Dendritic cell treated with granulocyte-macrophage colony-stimulating factor and Interleukin-4, amounts not matched to agents 40 ng/mL and 50 ng/mL, for 4 days (primary cell): Measurements from ENCODE around the gene SFN.
"Not testable (repeated sequence)": the region's sequence is repeated elsewhere in the genome, so short reads cannot be mapped to it uniquely, and the experiment has no call there.

Experiments used
- H3K27ac Mint-ChIP-seq: one replicate; pipeline ENCODE4 v1.8.0; 2022; ENCODE audit warnings: mild to moderate bottlenecking, mixed read lengths
- H3K27me3 Mint-ChIP-seq: one replicate; pipeline ENCODE4 v1.8.0; 2022; ENCODE audit warnings: mild to moderate bottlenecking, mixed read lengths
- H3K36me3 Mint-ChIP-seq: one replicate; pipeline ENCODE4 v1.8.0; 2022; ENCODE audit warnings: low read depth, mixed read lengths
- H3K4me1 Mint-ChIP-seq: one replicate; pipeline ENCODE4 v1.8.0; 2022; ENCODE audit warnings: low read depth, mixed read lengths
- H3K4me3 Mint-ChIP-seq: one replicate; pipeline ENCODE4 v1.8.0; 2022; ENCODE audit warnings: mild to moderate bottlenecking, moderate library complexity, mixed read lengths
- H3K9me3 Mint-ChIP-seq: one replicate; pipeline ENCODE4 v1.8.0; 2022; ENCODE audit warnings: mixed read lengths
- intact Hi-C: fragments of 100-400 bp; cut with micrococcal nuclease; formaldehyde crosslinking; loops from one replicate; pipeline ENCODE4 v1.15.0; 2022

SFN gene

DNA sequence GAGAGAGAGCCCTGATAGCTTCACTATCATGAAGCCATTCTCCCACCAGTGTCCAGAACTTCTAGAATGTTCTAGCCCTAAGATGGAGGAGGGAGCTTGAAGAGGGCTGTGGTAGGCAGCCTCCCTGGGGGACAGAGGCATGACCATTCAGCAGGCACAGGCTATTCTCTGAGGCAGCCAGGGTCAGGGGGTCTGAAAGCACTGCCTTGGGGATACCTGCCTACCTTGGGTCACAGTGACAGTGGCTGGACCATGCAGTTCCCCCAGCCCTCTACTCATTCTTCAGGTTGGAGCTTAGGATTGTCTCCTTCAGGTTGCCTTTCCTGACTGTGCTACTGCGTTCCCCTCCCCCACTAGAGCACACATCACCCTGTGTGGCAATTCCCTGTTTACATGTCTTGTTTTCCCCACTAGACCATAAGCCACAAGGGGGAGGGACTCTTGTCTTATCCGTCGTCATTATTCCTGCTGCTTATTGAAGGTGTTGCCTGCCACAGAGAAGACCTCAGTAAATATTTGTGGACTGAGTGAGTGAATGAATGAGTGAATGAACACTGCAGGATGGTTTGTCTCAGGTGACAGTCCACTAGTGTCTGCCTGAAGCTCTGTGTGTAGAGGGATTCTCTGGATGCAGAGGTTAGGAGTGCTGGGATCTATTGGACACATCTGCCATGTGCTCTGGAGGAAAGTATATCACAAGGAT, 31.3 kb upstream of the SFN start:
- intact Hi-C loops, result no loop called here
- peaks cover 75% of the 10 kb centered on the region for H3K4me1 Mint-ChIP-seq
- H3K9me3 Mint-ChIP-seq, result no peaks in the 10 kb centered on the region
- H3K27ac Mint-ChIP-seq, result no peak overlapping the region
- H3K36me3 Mint-ChIP-seq, result peaks cover 88% of the 10 kb centered on the region
- H3K4me3 Mint-ChIP-seq, result no peak overlapping the region
- no peaks in the 10 kb centered on the region for H3K27me3 Mint-ChIP-seq

GRCh38 chr1:26832249-26832960, 30.5 kb upstream of the SFN start:
- Mint-ChIP-seq H3K4me3 (no peak overlapping the region), H3K36me3 (peaks cover 91% of the 10 kb centered on the region), H3K4me1 (peaks cover 72% of the 10 kb centered on the region), H3K9me3 (no peaks in the 10 kb centered on the region), H3K27me3 (no peaks in the 10 kb centered on the region), H3K27ac (no peak overlapping the region)
- intact Hi-C loops, result no loop called here

- peak overlapping the region; percentile 37 for H3K27ac Mint-ChIP-seq
- peak overlapping the region; percentile 35 for H3K4me3 Mint-ChIP-seq
- H3K4me1 Mint-ChIP-seq, result peaks cover 59% of the 10 kb centered on the region
- intact Hi-C loops, result no loop called here
- H3K36me3 Mint-ChIP-seq, result peaks cover 96% of the 10 kb centered on the region
- no peaks in the 10 kb centered on the region for H3K27me3 Mint-ChIP-seq
- no peaks in the 10 kb centered on the region for H3K9me3 Mint-ChIP-seq
These were observed 29.2 kb upstream of the SFN start for GRCh38 chr1:26833432-26834405.

- H3K4me1 Mint-ChIP-seq, result peaks cover 27% of the 10 kb centered on the region
- H3K27me3 Mint-ChIP-seq, H3K27ac Mint-ChIP-seq, H3K9me3 Mint-ChIP-seq, intact Hi-C loops, H3K4me3 Mint-ChIP-seq: not testable (repeated sequence)
- peaks cover 100% of the 10 kb centered on the region for H3K36me3 Mint-ChIP-seq
These were observed 25.3 kb upstream of the SFN start for GRCh38 chr1:26837665-26838064.

- H3K27ac Mint-ChIP-seq, result peak overlapping the region; percentile 11
- H3K27me3 Mint-ChIP-seq, result no peaks in the 10 kb centered on the region
- no peaks in the 10 kb centered on the region for H3K9me3 Mint-ChIP-seq
- no peak overlapping the region for H3K4me3 Mint-ChIP-seq
- peaks cover 100% of the 10 kb centered on the region for H3K36me3 Mint-ChIP-seq
- H3K4me1 Mint-ChIP-seq, result peaks cover 16% of the 10 kb centered on the region
- intact Hi-C loops, result no loop called here
These were observed 24.2 kb upstream of the SFN start for GRCh38 chr1:26838474-26839338.

- no peaks in the 10 kb centered on the region for H3K27me3 Mint-ChIP-seq
- intact Hi-C loops, result no loop called here
- peak overlapping the region; percentile 11 for H3K27ac Mint-ChIP-seq
- no peaks in the 10 kb centered on the region for H3K9me3 Mint-ChIP-seq
- peaks cover 100% of the 10 kb centered on the region for H3K36me3 Mint-ChIP-seq
- H3K4me1 Mint-ChIP-seq, result peaks cover 10% of the 10 kb centered on the region
- H3K4me3 Mint-ChIP-seq, result no peak overlapping the region
These were observed 23.6 kb upstream of the SFN start for GRCh38 chr1:26839339-26839722.

GRCh38 chr1:26839779-26840178, 23.2 kb upstream of the SFN start:
- Mint-ChIP-seq H3K4me3 (no peak overlapping the region), H3K36me3 (peaks cover 99% of the 10 kb centered on the region), H3K9me3 (no peaks in the 10 kb centered on the region), H3K4me1 (peaks cover 7% of the 10 kb centered on the region), H3K27me3 (no peaks in the 10 kb centered on the region), H3K27ac (peak overlapping the region; percentile 11)
- intact Hi-C loops, result no loop called here

- H3K27me3 Mint-ChIP-seq, result no peaks in the 10 kb centered on the region
- intact Hi-C loops, result no loop called here
- H3K4me3 Mint-ChIP-seq, result no peak overlapping the region
- H3K27ac Mint-ChIP-seq, result no peak overlapping the region
- peaks cover 90% of the 10 kb centered on the region for H3K36me3 Mint-ChIP-seq
- H3K4me1 Mint-ChIP-seq, result no peaks in the 10 kb centered on the region
- no peaks in the 10 kb centered on the region for H3K9me3 Mint-ChIP-seq
These were observed 18.3 kb upstream of the SFN start for GRCh38 chr1:26844424-26845196.

DNA sequence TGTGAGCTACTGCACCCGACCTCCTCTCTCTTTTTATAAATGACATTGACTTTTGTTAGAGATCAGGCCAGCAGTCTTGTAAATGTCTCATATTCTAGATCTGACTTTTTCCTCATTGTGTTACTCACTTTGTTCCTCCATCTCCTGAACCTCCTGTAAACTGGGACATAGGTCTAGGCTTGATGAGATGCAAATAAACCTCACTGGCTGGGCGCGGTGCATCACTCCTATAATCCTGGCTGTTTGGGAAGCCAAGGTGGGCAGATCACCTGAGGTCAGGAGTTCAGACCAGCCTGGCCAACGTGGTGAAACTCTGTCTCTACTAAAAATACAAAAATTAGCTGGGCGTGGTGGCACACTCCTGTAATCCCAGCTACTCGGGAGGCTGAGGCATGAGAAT, 15.1 kb upstream of the SFN start:
- intact Hi-C loops, H3K4me3 Mint-ChIP-seq, H3K9me3 Mint-ChIP-seq, H3K27me3 Mint-ChIP-seq, H3K4me1 Mint-ChIP-seq, H3K27ac Mint-ChIP-seq: not testable (repeated sequence)
- peaks cover 90% of the 10 kb centered on the region for H3K36me3 Mint-ChIP-seq

- H3K27ac Mint-ChIP-seq, result no peak overlapping the region
- intact Hi-C loops, result no loop called here
- H3K9me3 Mint-ChIP-seq, result no peaks in the 10 kb centered on the region
- H3K36me3 Mint-ChIP-seq, result peaks cover 90% of the 10 kb centered on the region
- H3K4me1 Mint-ChIP-seq, result no peaks in the 10 kb centered on the region
- no peaks in the 10 kb centered on the region for H3K27me3 Mint-ChIP-seq
- H3K4me3 Mint-ChIP-seq, result no peak overlapping the region
These were observed 14.4 kb upstream of the SFN start for GRCh38 chr1:26848499-26848898.

DNA sequence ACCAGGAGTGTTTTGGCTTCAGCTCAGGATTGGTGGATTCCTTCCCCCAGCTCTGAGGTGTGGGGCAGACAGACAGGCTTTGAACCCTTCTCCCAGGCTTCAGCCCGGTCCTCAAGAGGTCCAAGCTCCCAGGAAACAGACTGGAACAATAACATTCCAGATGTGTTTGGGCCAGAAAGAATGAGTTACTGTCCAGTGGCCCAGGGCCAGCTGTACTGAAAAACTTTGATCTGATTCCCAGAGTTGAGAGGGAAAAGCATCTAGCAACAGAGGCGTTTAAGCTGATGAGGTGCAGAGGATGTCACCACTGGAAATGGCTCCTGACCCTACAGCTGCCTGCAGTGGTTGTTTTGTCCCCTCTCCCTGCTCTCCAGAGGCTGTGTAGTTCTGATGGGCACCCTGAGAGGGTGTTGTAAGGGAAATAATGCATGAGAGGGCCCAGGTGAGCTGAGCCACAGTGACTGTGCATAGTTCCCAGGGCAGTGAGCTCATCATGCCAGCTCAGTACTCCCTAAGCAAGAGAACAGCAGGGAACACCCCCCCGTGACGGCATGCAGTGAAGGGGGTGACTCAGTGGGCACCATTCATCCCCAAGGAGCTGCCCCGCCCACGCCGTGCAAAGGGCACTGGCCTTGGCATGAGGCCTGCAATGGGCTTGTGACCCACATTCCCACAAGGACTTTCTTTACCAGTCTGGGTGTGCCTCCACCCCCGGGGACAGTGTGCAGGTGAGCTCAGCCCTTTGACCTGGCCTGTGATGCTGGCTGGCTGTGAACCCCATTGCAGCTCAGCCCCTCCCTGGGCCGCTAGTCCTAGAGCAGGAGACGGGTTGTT, 13.8 kb upstream of the SFN start:
- no peak overlapping the region for H3K4me3 Mint-ChIP-seq
- intact Hi-C loops, result no loop called here
- H3K27ac Mint-ChIP-seq, result no peak overlapping the region
- H3K9me3 Mint-ChIP-seq, result no peaks in the 10 kb centered on the region
- H3K27me3 Mint-ChIP-seq, result no peaks in the 10 kb centered on the region
- no peaks in the 10 kb centered on the region for H3K4me1 Mint-ChIP-seq
- H3K36me3 Mint-ChIP-seq, result peaks cover 90% of the 10 kb centered on the region

- H3K4me3 Mint-ChIP-seq, result no peak overlapping the region
- H3K9me3 Mint-ChIP-seq, result no peaks in the 10 kb centered on the region
- no peak overlapping the region for H3K27ac Mint-ChIP-seq
- H3K27me3 Mint-ChIP-seq, result no peaks in the 10 kb centered on the region
- H3K4me1 Mint-ChIP-seq, result no peaks in the 10 kb centered on the region
- peaks cover 99% of the 10 kb centered on the region for H3K36me3 Mint-ChIP-seq
- intact Hi-C loops, result no loop called here
These were observed 11.8 kb upstream of the SFN start for GRCh38 chr1:26851106-26851684.
